Testis (tissue), 3 donors: ENCODE results near the gene EVI2B. TPM values are rescaled to one million over a fixed set of nuclear protein-coding genes. Genes with fewer than 3 reads are reported as not detected.

Experiments
- DNase-seq: peaks from one replicate; pipeline ENCODE4 v3.0.0-alpha.2; 2019
- H3K27ac ChIP-seq, 2 donors: fragments of 200-600 bp; sonication (generic); one replicate each; pipeline ENCODE4 v1.5.1; 2019
- H3K27me3 ChIP-seq: fragments of 200-600 bp; sonication (generic); one replicate; pipeline ENCODE4 v1.5.1; 2019
- H3K36me3 ChIP-seq: fragments of 200-600 bp; sonication (generic); one replicate; pipeline ENCODE4 v1.5.1; 2017; ENCODE audit warnings: low read depth; ENCODE audit errors: missing control alignments
- H3K4me1 ChIP-seq: fragments of 200-600 bp; sonication (generic); one replicate; pipeline ENCODE4 v1.5.1; 2019
- H3K4me3 ChIP-seq, 2 donors: fragments of 200-600 bp; sonication (generic); one replicate each; pipeline ENCODE4 v1.5.1; 2017 to 2019
- H3K9me3 ChIP-seq: fragments of 200-600 bp; sonication (generic); one replicate; pipeline ENCODE4 v1.5.1; 2017
- CTCF ChIP-seq, 3 experiments: fragments of 450-650 bp in 2 of 3; fragments of 200-600 bp in 1 of 3; sonication (generic) in 1 of 3; IDR thresholded peaks; one replicate each; pipeline ENCODE4 v1.5.1; 2016 to 2019; ENCODE audit warnings: antibody characterized with exemption in 3 of 3, mild to moderate bottlenecking in 2 of 3, moderate library complexity in 1 of 3
- POLR2A ChIP-seq: fragments of 450-650 bp; IDR thresholded peaks from one replicate; pipeline ENCODE4 v1.6.1; 2017; ENCODE audit warnings: antibody characterized with exemption, mild to moderate bottlenecking, moderate library complexity
- WGBS, 2 donors: methylation state at CpG; one replicate each; pipeline ENCODE4 v1.1.5; 2018; 5-methylcytosine and 5-hydroxymethylcytosine counted together
- intact Hi-C: fragments of 100-400 bp; cut with DNase I; formaldehyde crosslinking; loops from one replicate; pipeline ENCODE4 v1.15.1; 2023; ENCODE audit warnings: low total_unique reads
- polyA plus RNA-seq: library from polyadenylated mRNA; stranded (reverse); fragments of 350-450 nt; fragmentation: Illumina TruSeq; extraction: RNeasy Lipid Tissue Mini Kit (QIAGEN cat#74804); gene quantifications from one replicate; pipeline ENCODE4 v1.2.3, GENCODE V29; 2014; ENCODE audit warnings: low read depth, low replicate concordance; ENCODE audit not compliant: insufficient read depth
- total RNA-seq, 2 donors: library from RNA; depleted of rRNA; stranded (reverse); fragments of >200 nt; gene quantifications; one replicate each; pipeline ENCODE4 v1.2.3, GENCODE V29; 2016

Gene EVI2B
- total and polyA plus RNA-seq, 3 donors from 2014 or later: 1.4 to 6.0 (median 3.4) TPM

- Histone ChIP-seq H3K9me3 (no peaks in the 10 kb centered on the region), H3K36me3 (no peaks in the 10 kb centered on the region), H3K4me1 (no peaks in the 10 kb centered on the region), H3K27me3 (no peaks in the 10 kb centered on the region), H3K4me3 (no peak overlapping the region), H3K27ac (no peak overlapping the region)
- no peak for DNase-seq
- intact Hi-C loops: no loop called here
- TF ChIP-seq POLR2A: no peak
- no peak for TF ChIP-seq CTCF (IDR thresholded peaks at IDR 0.05)
- 96% methylated on average over 3 of the region's 3 CpGs for WGBS, 2 donors
These were observed 53.7 kb downstream of the EVI2B start for GRCh38 chr17:31260151-31260550.

- Histone ChIP-seq H3K4me3 (no peak overlapping the region), H3K9me3 (no peaks in the 10 kb centered on the region), H3K27me3 (no peaks in the 10 kb centered on the region), H3K27ac (no peak overlapping the region), H3K36me3 (no peaks in the 10 kb centered on the region), H3K4me1 (peaks cover 3% of the 10 kb centered on the region)
- intact Hi-C loops: no loop called here
- no peak for DNase-seq
- WGBS, 2 donors: 64% methylated on average over 3 of the region's 3 CpGs
- TF ChIP-seq POLR2A: no peak
- TF ChIP-seq CTCF (IDR thresholded peaks at IDR 0.05): no peak
These were observed 56.9 kb downstream of the EVI2B start for GRCh38 chr17:31256936-31257335.

- no peaks in the 10 kb centered on the region for H3K36me3 ChIP-seq
- no peak for DNase-seq
- no peaks in the 10 kb centered on the region for H3K9me3 ChIP-seq
- H3K27ac ChIP-seq: no peak overlapping the region
- no peaks in the 10 kb centered on the region for H3K27me3 ChIP-seq
- no peak overlapping the region for H3K4me3 ChIP-seq
- 89 to 93% methylated on average over 2 of the region's 2 CpGs for WGBS, 2 donors
- H3K4me1 ChIP-seq: peaks cover 16% of the 10 kb centered on the region
- intact Hi-C loops: no loop called here
- no peak for TF ChIP-seq POLR2A
- no peak for TF ChIP-seq CTCF (IDR thresholded peaks at IDR 0.05)
These were observed 59.2 kb downstream of the EVI2B start for GRCh38 chr17:31254654-31255053.

Other genes starting within 250 kb of the EVI2B start
- gene NF1, start 219.1 kb downstream of the EVI2B start, total RNA-seq: 10 to 100 TPM; 97.6 to 99.0 TPM
- 60.6 TPM for gene NF1, start 219.1 kb downstream of the EVI2B start, polyA plus RNA-seq
- not detected for gene OMG, start 16.8 kb downstream of the EVI2B start, total RNA-seq
- 0.95 TPM for gene OMG, start 16.8 kb downstream of the EVI2B start, polyA plus RNA-seq
- 1 to 10 TPM in 1 of 2 donors, under 1 TPM in 1; 0.16 to 2.2 TPM for gene EVI2A, start 7.6 kb upstream of the EVI2B start, total RNA-seq
- 2.8 TPM for gene EVI2A, start 7.6 kb upstream of the EVI2B start, polyA plus RNA-seq
- gene RAB11FIP4, start 77.6 kb upstream of the EVI2B start, total RNA-seq: 10 to 100 TPM; 44.3 to 90.2 TPM
- gene RAB11FIP4, start 77.6 kb upstream of the EVI2B start, polyA plus RNA-seq: 104 TPM